Measurements from ENCODE around the gene ARL17A.
"Not testable (repeated sequence)": the region's sequence is repeated elsewhere in the genome, so short reads cannot be mapped to it uniquely, and the experiment has no call there.

Gene ARL17A

DNA sequence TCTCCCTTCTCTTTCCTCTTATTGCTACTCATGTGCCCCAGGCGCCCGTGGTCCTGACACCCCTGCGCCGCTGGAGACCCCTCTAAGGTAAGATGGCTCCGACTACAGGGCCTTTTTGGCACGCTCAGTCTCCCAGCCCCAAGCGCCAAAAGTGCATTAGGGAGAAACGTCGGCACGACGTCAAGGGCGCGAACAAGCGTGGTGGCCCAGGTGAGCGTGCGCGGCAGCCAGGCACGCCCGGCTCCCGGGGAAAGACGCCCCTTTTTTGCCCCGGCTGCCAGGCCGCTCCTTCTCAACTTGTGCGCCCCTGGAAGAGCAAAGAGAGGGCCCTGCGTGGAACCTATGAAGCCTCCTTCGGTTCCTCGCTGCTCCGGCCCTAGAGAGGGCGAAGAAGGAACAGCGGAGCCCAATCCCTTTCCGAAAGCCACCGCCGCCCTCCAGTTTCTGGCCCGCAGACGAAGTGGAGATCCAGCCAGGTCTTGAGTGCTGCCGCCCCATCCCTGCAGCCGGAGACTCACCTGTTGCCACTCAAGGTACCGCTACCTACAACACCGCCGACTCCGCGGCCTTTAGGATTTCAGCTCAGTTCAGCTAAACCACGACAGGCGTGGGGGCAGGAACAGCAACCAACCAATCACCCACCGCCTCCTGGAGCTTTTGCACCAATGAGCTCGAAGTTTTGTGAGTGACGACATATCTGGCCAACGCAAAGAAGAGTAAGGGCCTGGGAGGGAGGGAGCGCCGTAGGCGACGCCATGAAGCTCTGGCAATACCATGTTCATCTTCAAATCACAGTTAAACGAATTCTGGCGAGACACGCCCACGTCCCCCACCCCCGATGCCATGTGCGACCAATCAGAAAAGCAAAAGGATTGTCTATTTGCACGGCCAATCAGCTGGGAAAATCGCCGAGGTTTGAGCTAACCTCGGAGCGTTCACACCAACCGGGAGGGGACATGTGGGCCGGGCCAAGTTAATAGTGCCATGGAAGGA lies at the start of gene ARL17A:
Gene ARL17A (minus strand): TSS at position 609 of the 993 bp plus-strand sequence. CDS start 3,369 bp downstream, outside the sequence.
- DNase-seq, result not testable (repeated sequence)

DNA sequence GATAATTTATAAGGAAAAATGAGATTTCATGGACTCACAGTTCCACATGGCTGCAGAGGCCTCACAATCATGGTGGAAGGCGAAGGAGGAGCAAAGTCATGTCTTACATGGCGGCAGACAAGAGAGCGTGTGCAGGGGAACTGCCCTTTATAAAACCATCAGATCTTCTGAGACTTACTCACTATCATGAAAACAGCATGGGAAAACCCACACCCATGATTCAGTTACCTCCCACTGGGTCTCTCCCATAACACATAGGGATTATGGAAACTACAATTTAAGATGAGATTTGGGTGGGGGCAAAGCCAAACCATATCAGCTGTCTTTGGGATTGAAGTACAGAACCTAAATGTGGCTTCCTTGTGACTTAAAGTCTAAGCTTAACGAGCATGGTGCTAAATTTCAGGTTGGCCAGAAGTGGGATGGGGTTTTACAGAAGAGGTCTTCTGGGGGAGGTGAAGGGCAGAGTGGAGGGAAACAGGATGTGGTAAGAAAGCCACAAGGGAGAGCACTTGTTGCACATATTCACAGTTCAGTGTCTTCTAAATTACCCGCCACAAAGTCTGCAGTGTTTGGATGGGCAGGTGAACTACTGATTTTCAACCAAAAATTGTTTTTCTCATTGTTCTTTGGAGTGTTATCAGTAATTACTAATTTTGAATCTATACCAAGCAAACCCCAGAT lies 49.4 kb upstream of the ARL17A start:
- not testable (repeated sequence) for DNase-seq

DNA sequence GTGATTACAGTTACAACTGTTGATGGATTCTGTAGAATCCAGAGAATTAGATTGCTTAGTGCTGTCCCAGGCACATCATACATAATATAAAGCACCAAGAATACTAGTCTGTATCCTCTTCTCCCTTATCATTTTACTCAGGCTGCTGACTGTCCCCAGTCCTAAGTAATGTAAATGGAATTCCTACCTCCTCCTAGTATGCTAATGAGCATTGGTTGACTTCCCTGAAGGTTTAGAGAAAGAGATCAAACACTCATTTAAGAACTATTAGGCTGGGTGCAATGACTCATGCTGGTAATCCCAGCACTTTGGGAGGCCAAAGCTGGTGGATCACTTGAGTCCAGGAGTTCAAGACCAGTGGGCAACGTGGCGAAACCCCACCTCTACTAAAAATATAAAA lies 48.0 kb upstream of the ARL17A start:
- not testable (repeated sequence) for DNase-seq

DNA sequence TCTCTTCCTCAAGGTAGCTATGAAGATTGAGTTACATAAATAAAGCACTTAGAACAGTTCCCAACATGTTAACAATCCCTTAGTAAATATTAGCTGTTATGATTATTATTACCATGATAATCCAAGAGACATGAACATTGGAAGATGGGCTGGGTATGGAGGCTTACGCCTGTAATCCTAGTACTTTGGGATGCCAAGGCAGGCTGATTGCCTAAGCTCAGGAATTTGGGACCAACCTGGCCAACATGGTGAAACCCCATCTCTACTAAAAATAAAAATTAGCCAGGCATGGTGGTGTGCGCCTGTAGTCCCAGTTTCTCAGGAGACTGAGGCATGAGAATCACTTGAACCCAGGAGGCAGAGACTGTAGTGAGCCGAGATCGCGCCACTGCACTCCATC lies 45.2 kb upstream of the ARL17A start:
- not testable (repeated sequence) for DNase-seq

DNA sequence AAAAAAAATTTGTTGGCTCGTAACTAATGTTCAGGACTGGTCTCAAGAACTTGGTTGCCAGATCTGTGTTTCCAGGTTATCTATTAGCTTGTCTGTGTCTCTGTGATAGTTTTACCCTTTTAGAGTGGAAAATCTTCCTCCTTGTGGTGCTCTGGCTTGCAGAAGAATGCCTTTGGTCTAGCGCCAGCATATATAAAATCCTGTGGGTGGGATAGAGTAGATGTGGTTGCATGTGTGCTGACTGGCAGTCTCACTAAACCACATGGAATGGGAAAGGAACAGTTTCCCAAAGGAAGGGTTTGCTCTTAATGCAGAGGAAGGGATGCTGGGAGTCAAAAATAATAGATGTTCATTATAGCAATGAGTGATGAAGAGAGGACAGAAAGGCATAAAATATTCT lies 44.3 kb upstream of the ARL17A start:
- DNase-seq, result not testable (repeated sequence)

DNA sequence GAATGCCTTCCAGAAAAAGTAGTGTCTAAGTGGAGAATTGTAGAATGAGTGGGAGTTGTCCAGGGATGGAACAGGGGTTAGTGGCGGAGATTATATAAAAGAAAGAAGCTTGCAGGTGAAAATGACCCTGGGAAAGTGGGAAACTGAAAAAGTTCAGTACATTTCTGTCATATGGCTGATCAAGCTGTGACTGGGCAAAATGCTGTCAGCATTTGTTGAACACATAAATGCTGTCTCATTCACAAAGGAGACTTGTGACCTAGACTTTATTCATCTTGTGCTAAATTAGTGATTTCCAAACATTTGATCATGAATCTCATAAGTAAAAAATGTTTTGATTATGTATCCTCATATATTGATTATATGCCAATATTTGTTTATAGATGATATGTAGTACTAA lies 39.5 kb upstream of the ARL17A start:
- not testable (repeated sequence) for DNase-seq

DNA sequence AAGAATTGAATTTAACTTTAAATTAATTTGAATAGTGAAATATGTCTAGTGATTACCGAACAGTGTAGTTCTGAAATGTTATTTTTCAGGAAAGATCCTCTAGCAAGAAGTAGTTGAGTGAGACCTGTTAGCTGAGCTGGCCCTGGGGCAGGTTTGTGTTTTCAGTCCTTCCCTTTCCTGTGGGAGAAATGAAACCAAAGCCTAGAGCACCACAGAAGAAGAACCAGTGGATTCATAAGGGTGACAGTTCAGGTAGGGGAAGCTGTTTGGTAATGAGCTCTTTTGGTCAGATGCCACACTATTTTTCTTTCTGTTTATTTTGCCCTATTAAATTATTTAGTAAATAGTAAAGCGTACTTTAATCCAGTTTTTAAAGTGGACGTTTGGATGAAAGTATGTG lies 37.6 kb upstream of the ARL17A start:
- not testable (repeated sequence) for DNase-seq

DNA sequence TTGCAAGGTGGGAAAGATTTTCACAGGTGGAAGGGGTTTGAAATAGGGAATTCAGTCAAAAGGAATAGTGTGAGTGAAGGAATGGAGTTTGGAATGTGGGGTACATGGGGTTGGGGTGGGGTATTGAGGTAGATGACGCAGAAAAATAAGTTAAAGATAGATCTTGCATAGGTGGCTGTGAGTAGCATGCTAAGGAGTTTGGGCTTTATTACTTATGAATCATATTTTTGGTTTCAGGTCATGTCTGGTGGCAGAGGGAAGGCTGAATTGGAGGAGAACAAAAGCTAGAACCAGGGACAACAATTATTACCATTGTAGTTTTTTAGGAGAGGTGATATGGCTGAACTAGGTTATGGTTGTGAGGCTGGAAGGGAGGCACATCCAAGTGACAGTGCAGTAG lies 34.4 kb upstream of the ARL17A start:
- DNase-seq, result not testable (repeated sequence)

DNA sequence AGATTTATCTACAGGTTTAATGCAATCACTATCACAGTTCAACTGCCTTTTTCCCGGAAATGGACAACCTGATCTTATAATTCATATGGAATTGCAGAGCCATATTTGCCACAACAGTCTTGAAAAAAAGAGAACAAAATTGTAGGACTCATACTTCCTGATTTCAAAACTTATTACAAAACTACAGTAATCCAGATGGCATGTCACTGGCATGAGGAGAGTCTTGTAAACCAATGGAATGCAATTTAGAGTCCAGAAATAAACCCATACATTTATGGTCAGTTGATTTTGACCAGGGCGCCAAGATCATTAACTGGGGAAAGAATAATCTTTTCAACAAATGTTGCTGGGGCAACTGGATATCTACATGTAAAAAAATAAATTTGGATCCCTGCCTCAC lies 31.8 kb upstream of the ARL17A start:
- DNase-seq, result not testable (repeated sequence)

DNA sequence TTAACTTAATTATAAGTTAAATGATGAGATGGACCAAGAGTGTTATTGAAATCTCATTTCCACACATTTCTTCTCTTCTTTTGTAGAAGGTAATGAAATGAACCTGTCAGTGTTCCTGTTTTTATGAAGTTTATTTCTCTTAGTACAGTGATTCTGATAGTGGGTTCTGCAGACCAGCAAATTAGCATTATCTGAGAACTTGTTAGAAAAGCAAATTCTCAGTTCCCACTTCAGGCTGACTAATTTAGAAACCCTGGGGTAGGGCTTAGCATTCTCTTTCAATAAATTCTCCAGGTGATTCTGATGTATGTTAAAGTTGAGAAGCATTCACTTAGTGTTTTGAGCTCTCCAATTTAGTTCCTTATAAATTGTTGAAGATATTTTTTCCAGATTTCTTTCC lies 23.6 kb upstream of the ARL17A start:
- DNase-seq, result not testable (repeated sequence)

DNA sequence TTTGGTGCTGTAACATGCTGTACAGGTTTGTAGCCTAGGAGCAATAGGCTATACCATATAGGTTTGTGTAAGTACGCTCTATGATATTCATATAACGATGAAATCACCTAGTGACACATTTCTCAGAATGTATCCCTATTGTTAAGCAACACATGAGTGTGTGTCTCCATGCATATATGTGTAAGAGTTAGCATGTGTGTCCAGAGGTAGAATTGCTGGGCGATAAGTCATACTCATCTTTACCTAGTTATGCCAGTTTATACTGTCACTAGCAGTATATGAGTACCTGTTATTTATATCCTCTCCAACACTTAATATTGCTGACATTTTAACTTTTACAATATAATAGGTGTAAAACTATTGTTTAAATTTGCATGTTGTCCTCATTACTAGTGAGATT lies 21.3 kb upstream of the ARL17A start:
- not testable (repeated sequence) for DNase-seq

DNA sequence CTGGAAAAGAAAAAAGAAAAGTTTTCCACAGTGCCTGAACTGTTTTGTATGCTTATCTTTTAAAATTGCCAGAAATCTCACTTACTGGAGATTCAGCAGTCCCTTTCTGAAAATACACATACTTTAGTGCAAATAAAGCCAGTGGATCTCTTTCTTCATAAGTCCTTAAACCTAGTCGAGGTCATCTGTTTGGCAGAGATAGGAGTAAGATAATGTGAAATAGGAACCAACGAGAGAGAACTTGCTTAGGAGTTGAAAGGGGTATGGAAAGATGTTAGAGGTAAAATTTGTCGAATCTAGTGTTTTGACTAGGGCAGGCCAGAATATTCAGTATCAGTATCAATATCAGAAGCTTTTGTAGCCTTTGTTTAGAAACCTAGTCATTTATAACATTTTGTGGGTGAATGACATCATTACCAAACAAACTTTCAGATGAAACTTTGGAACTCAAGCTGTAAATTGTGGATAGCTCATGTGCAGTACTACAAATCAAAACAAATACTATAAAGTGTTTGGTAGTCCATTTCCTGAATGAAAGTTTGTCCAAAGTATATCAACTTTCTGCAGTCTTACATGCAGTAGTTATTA lies 18.9 kb upstream of the ARL17A start:
- not testable (repeated sequence) for DNase-seq

DNA sequence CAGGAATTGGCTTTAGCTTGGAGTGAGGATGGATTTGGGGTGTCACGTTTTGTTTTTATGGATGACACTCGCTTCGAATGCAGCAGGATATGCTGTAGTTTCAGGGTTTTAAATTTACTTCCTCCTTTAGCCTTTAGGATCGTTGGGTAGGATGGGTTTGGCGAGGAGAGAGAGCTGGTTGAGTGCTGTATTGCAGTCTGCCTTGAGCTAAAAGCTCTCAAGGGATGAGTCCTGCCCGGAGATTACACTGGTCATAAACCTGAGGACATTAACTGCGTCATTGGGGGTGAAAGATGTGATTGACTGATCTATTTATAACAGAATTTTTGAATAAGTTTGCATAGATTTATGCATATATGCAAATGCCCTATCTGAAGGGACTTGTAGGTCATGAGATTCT lies 11.8 kb upstream of the ARL17A start:
- DNase-seq, result not testable (repeated sequence)

DNA sequence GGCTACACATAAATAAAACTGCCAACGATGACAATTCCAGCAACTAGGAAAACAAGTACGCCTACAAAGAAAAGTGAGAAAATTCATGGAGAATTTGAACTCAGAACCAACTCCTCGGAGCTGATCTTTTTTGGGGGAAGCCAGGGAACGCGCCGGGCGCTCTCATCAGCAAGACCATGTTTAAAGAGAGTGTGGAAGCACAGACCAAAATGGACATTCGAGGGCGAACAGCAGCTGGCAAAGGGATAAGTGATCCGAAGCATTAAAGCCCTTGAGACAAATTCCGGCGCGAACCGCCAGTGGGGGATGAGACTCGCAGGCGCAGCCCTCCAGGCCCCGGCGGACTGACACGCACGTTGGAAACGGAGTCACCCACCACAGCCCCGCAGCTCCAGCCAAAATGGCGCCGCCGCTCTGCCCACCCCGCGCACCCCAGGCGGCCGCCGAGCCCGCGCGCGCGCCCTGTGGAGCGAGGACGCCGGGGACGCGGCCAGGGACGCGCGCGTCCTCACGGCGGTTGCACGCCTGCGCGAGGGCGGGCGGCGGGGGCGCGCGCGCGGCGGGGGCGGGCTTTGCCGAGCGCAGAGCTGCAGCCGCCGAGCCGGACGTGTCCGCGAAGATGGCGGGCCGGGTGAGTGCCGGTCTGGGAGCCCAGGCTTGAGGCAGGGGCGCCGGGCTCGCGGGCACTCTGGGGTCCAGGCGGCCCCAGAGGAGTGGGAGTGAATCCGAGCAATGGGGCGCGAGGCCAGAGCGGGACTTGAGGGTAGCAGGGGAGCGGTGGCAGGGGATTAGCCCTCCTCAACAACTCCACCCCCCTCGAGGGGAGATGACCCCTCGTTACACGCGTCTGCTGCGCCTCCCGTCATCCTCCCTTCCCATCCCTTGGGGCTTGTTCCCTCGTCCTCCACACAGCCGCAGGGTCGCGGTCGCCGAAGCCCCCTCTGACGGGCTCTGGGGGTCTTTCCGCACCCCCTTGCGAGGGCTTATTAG lies 11.0 kb upstream of the ARL17A start, which contains the start of gene NSF:
Gene NSF (plus strand): TSS at position 513 of the 990 bp plus-strand sequence. CDS start 107 bp downstream, at position 620.
- not testable (repeated sequence) for DNase-seq

DNA sequence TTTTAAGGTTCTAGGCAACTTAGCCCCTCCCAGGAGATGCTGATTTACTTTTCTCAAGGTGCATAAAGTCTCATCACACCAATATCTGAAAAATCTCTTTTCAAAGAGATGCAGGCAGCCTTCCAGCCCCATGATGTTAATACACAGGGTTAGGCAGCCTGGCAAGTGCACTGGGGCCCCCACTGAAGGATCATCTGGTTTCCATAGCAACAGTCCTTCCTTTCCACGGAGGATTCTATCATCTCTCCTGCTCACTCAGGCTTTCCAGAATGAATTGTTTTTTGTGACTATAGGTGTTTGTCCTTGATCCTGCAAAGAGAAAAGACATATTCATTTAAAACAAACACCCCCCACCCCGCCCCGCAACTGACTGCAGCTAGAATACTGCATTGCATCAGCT lies 6.0 kb upstream of the ARL17A start:
- not testable (repeated sequence) for DNase-seq

DNA sequence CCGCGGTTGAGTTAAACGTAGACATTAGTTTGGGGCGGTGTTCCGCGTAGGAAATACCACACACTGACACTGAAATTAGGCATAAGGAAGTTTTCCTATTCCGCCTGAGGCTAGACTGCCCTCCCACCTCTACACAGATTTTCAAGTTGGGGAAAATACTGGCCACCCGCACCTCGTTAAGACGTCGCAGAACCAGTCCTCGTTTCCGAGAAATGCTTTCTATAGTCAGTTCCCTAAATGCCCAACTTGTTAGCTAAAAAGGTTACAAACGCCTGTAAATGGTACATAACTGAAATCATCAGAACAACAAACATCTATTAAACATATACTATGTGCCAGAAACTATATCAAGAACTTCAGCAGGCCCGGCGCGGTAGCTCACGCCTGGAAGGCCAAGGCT lies 591 bp upstream of the ARL17A start:
- not testable (repeated sequence) for DNase-seq

DNA sequence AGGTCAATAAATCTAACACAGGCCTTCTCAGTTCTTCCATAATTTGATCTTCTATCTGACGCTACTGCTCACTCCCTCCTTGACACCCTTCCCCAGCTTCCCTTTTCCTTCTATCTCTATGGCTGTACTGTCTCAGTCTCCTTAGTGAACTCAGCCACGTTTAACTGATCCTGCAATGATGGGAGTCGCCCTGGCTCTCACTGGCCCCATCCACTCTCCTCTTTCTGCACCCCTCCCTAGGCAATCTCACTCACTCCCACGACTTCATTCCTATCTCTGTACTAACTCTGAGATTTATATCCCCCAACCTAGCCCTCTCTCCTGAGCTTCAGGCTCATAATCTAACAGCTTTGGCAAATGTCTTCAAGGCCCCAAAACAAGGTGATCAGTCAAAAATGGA lies 7.7 kb downstream of the ARL17A start:
- not testable (repeated sequence) for DNase-seq

DNA sequence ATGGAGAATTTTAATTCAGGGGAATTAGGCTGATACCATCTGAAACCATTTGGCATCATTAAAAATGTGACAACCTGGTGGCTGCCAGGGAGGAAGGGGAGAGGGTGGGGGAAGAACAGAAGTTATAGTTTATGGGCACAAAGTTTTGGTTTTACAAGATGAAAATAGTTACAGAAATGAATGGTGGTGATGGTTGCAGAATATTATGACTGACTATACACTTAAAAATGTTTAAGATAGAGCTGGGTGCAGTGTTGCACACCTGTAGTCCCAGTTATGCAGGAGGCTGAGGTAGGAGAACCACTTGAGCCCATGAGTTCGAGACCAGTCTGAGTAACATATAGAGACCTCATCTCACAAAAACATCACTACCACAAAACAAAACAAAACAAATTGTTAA lies 12.5 kb downstream of the ARL17A start:
- not testable (repeated sequence) for DNase-seq

DNA sequence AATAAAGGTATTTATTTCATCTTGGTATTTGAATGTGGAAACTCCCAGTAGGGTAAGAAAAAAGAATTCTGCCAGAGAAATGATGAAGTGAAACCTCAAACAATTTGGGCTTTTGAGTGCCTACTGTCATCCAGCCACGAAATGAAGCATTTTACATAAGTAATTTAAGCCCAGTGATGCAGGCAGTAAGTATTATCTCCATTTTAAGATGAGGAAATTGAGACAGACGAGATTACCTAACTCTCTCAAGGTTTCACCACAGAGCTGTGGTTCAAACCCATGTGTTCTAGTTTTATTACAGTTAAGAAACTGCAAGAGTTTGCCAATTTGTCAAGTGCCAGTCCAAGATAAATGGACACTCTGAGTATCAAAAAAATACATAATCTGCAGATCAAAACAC lies 13.2 kb downstream of the ARL17A start:
- not testable (repeated sequence) for DNase-seq

DNA sequence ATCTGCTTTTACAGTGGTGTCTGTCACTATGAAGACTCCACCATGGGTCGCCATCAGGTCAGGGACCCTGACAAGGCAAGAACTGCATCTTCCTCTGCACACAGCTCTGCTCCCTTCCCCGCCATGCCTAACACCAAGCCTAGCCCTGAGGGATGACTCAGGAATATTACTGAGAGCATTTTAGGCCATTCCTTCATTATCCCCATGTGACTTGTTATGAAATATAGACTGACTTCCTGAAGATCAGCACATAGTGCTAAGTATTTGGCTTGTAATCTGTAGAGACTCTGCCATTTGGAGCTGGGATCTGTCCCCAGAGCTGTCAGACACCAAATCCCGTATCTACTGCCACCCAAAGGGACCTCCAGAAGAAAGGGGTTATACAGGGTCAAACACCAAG lies 19.4 kb downstream of the ARL17A start:
- DNase-seq, result not testable (repeated sequence)

DNA sequence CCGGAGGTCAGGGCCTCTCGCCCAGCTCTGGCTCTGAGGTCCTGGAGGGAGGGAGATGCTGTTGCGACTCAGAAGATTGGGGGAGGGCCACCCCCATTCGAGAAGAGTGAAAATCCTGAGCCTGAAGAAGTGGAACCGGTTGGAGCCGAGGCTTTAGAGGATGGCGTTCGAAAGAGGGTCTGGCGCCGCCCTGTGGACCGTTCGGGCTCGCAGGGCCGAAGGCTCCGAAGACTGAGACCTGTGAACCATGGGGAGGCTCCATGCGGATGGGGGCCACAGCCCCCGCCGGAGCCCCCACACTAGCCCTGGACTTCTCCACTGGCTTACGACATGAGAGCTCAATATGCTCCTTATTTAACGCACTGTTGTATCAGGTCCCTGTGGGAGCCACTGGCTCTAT lies 20.3 kb downstream of the ARL17A start:
- DNase-seq, result not testable (repeated sequence)

DNA sequence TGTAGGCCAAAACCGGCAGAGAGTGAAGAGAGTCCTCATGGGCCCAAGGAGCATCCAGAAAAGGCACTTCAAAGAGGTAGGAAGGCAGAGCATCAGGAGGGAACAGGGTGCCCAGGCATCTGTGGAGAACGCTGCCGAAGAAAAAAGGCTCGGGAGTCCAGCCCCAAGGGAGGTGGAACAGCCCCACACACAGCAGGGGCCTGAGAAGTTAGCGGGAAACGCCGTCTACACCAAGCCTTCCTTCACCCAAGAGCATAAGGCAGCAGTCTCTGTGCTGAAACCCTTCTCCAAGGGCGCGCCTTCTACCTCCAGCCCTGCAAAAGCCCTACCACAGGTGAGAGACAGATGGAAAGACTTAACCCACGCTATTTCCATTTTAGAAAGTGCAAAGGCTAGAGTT lies 30.9 kb downstream of the ARL17A start:
- DNase-seq, result not testable (repeated sequence)

All from NCI-H1436 (cell line).